GM19043 (cell line): Measurements from ENCODE around the gene RAD52.
"Not testable (repeated sequence)": the region's sequence is repeated elsewhere in the genome, so short reads cannot be mapped to it uniquely, and the experiment has no call there.

Experiments
- ATAC-seq: cut with Tn5 transposase; IDR thresholded peaks from one replicate; pipeline ENCODE4 v1.9.1; 2021; ENCODE audit warnings: low read depth; ENCODE audit not compliant: unreplicated experiment

RAD52 gene

DNA sequence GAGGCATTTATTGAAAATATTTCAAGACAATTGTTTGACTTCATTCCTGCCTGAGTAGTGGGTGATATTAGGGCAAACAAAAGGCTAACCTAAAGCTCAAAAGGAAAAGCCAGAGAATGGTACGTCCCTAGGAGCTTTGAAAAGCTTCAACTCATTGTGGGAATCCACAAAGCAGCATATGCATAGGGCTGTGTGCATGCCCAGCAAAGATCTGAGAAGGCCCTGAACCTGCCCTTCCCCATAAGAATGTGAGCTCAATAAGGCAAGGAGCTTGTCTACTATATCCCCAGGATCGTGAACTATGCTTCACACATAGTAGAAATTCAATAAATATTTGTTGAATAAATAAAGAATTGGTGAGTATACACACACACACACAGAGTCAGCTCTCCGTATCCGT, 19.1 kb upstream of the RAD52 start:
- ATAC-seq, result no peak

DNA sequence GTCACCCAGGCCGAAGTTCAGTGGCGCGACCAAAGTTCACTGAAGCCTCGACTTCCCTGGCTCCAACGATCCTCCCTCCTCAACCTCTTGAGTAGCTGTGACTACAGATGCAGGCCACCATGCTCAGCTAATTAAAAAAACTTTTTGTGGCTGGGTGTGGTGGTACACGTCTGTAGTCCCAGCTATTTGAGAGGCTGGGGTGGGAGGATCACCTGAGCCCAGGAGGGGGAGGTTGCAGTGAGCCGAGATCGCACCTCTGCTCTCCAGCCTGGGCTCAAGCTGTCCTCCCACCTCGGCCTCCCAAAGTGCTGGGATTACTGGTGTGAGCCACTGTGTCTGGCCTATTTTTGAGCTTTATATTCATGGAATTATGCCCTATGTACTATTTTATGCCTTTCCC, 18.1 kb upstream of the RAD52 start:
- ATAC-seq, result no peak

DNA sequence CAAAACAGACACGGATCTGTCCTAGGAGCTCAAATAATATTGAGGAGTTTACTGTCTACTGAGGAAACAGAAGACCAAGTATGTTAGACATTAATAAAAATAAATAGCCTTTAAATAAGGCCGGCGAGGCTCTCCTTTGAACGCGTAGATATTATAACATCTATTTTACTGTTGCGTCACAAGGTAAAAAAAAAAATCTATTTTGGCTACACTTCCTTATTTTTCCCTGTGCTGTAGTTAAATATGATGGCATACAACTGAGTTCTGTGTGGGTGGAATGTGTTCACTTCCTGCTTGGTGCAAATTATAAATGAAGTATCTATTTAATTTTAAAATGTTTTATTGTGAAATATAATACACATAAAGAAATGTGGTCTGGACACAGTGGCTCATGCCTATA, 17.2 kb upstream of the RAD52 start:
- no peak for ATAC-seq

DNA sequence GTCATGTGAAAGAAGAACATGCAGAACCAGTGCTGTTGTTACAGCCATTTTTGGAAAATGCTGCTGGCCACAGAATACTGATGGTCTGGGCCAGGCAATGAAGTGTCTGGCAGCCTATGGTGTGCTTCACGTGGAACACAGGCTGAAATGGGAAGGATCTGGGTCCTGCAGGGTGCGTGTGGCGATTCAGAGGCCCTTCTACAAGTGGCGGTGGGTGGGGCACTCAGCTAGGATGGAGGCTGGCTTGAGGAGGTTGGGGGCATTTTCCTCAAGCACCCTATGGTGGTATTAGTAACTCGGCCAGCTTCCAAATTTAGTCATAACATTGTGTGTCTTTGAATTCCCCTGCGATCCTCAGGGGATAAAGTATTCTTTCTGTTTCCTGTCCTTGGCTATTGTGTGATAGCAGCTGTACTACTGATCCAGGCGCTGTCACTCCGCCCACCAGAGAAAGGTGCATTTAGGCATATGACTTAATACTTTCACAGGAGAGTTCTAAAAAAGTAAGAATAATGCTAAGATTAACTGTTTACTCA, 9.2 kb upstream of the RAD52 start:
- ATAC-seq, result no peak

DNA sequence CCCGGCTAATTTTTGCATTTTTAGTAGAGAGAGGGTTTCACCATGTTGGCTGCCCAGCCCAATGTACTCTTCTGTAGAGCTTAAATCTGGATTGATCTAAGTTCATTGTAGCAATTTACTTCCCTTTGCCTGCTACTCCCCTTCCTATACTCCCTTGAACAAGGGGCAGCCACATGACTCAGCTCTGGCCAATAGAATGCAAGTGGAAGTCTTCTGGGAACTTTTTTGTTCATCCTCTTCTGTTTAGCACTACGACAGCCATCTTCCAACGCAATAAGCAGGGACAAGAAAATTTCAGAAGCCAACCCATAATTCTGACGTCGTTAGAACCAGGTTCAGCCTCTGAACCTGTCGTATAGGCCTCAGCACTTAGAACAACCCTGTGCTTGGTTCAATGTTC, 6.4 kb upstream of the RAD52 start:
- no peak for ATAC-seq

DNA sequence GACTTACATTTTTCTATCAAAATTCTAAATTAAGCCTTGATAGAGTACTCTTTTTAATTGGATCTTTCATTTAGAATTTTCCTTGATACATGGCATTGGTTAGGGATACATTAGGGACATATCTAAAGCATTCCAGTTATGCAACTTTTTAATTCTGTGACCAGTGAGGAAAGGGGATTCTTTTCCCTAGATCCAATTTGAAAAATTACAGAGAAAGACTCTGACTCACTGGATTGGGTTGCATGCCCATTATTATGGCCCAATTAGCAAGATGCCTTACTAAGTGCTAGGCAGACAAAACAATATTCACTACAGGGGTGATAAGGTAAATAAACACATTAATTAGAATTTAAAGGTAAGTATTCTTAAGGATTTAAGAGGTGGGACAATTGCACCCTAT, 5.2 kb upstream of the RAD52 start:
- no peak for ATAC-seq

DNA sequence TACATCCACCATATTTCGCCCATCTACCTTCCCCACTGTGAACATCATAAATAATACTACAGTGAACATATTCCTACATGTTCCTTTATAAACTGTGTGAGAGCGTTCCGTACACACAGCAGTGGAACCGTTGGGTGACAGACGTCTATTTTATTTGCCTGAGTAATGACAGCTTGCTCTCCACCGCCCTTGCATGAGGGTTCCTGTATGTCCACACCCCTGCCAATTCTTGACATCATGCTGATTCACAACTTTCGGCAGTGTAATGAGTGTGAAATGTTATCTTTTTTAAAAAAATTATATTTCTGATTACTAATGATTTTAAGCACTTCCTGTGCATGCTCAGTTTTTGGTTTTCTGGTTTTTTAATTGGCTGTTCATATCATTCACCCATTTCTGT, 4.3 kb upstream of the RAD52 start:
- no peak for ATAC-seq

DNA sequence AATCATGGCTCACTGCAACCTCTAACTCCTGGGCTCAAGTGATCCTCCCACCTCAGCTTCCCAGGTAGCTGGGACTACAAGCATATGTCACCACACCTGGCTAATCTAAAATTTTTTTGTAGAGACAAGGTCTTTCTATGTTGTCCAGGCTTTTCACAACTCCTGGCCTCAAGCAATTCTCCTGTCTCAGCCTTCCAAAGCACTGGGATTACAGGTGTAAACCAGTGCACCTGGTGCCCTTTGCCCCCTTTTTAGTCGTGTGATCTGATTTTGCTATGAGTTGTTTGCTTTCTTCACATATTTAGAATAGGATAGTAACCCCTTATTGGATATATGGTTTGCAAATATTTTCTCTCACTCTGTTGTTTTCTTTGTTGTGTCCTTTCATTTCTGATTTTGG, 1.7 kb upstream of the RAD52 start:
- no peak for ATAC-seq

DNA sequence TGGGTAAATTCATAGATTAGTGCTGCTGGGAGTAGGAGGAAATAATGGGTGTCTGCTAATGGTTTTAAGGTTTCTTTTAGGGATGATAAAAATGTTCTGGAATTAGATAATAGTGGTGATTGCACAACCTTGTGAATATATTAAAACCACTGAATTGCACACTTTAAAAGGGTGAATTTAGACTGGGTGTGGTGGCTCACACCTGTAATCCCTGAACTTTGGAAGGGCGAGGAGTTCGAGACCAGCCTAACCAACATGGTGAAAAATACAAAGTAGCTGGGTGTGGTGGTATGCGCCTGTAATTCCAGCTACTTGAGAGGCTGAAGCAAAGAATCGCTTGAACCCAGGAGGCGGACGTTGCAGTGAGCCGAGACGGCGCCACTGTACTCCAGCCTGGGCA, 1.3 kb downstream of the RAD52 start:
- ATAC-seq, result no peak

DNA sequence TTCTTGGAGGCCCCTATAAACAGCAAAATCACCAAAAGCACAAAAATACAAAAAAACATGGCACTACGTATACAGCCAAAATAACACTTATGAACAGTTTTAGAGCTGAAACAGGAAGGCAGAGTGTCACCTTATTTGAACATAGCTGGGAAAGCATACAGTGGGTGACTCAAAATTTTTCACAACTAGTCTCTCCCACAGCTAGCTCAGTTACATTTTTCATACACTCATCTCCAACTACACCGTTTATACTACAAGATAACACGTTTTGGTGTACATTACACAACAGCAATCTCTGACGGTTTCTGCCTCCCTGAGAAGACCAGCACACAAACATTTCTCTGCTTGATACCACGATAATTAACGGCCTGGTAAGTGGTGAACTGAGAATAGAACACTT, 2.9 kb downstream of the RAD52 start:
- ATAC-seq, result no peak

DNA sequence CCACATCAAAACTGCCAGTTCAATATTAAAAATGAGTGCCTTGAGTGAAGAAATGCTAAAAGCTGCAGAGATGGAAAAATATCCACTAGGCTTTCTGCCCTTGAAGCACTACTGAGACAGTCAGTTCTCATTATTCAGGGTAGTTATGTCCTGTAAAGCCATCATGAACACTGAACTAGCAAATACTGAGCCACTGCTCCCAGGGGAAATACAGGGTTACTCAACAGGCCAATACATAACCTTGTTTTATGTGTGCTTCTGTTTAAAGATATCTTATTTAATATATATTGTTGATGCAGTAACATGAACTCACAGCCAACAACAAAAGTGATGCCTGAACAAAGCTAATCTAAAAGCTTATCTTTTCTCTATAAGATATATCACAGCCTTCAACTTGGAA, 3.3 kb downstream of the RAD52 start:
- ATAC-seq, result no peak

DNA sequence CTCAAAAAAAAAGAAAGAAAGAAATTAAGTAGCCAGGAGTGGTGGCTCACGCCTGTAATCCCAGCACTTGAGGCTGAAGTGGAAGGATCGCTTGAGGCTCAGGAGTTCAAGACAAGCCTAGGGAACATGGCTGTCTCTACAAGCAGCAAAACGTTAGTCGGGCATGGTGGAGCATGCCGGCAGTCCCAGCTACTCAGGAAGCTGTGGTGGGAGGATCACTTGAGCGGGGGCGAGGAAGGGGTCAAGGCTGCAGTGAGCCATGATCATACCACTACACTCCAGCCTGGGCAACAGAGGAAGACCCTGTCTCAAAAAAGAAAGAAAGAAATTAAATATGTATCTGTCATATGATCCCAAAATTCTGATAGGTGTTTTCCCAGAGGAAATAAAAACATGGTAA, 5.3 kb downstream of the RAD52 start:
- ATAC-seq, result no peak

DNA sequence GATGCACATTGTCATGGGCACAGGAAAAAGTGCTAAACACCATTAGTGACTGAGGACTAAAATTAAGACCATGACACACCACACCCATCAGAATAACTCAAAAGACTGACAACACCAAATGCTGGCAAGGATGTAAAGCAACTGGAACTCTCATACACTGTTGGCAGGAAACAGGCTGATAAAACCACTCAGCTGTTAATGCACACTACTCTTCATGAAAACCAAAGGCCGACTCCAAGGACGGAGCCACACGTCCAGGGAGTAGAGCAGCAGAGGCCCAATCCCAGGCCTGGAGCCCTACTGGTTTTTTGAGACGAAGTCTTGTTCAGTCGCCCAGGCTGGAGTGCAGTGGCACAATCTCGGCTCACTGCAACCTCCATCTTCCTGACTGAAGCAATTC, 6.4 kb downstream of the RAD52 start:
- ATAC-seq, result no peak

DNA sequence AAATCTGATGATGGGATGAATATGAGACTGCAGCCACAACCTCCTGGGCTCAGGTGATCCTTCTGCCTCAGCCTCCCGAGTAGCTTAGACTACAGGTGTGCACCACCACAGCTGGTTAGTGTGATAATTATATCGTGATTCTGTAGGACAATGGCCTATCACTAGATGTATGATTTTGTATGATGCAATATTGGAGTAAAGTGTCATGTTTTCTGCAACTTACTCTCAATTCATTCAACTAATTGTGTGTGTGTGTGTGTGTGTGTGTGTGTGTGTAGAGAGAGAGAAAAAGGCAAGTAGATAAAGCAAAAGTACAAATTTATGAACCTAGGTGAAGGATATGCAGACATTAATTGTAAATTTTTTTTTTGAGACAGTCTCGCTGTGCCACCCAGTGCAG, 10.7 kb downstream of the RAD52 start:
- ATAC-seq, result no peak

DNA sequence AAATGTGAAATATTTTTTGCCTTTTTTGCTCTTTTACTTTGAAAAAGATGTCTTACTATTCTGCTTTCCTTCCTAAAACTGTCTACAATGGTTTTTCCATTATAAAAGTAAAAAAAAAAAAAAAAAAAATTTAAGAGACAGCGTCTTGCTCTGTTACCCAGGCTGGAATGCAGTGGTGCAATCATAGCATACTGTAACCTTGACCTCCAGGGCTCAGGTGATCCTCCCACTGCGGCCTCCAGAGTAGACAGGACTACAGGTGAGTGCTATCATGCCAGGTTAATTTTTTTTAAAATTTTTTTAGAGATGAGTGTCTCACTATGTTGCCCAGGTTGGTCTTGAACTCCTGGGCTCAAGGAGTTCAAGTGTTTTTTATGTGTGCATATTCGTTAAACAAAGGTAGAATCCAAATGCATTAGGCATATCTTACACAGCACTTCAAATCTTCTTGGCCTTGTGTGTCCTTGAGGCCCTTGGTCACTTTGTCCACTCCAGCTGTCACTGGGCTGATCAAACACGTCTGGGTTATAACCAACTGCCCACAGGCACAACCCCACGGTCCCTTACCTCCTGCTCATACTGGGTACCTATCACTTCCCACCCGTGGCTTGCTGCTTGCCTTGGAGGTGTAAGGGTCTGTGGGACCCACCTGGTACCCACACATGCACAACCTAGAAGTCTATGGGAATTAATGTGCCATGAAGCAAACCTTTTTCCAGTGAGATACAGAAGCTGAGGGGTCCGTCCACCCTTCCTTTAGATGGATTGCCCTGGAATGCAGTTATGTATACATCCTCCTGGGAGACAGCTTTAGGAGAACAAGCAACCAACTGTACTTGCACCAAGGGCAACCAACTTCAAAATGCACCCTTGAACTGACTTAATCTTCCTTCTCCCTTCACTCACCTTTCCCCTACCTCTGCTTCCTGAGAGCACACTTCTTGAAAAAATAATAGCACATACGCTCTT, 12.8 kb downstream of the RAD52 start:
- no peak for ATAC-seq

DNA sequence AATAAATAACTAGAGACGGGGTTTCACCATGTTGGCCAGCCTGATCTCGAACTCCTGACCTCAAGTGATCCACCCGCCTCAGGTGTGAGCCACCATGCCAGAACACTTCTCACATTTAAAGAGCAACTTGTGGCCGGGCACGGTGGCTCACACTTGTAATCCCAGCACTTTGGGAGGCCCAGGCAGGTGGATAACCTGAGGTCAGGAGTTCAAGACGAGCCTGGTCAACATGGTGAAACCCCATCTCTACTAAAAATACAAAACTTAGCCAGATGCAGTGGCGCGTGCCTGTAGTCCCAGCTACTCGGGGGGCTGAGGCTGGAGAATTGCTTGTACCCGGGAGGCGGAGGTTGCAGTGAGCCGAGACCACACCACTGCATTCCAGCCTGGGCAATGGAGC, 13.6 kb downstream of the RAD52 start:
- not testable (repeated sequence) for ATAC-seq

DNA sequence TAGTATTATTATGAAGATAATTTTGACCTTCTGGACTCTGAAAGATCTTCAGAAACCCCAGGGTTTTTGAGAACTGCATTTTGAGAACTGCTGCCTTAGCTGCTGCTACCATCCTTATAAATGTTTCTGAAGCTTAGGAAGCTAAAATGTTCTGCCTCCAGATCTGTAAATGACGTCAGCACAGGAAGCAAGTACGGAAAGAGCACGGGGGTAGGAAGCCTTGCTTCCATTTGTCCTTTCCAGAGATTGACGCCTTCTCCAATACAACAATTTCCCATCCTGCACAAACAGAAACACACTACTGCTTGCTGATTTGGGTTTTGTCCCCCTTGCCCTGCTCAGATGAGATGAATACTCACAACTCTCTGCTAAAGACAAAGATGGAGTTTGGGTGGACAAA, 17.9 kb downstream of the RAD52 start:
- ATAC-seq, result no peak

DNA sequence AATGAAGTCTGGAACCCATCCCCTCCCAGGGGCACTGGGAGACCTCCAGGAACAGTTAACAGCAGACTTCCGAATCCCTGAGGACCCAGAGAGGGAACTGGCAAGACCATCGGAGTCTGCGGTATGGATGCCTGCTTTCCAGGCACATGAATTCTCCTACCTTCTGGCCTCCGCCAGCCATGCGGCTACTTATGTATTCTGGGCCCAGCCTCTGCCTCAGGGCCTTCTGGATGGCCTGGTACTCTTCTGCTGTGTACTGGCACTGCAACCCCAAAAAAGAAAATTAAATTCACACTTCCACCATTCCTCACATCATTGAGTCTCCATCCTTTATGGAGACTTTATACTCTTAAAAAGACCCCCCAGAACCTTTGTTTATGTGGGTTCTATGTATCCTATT, 18.4 kb downstream of the RAD52 start:
- no peak for ATAC-seq

DNA sequence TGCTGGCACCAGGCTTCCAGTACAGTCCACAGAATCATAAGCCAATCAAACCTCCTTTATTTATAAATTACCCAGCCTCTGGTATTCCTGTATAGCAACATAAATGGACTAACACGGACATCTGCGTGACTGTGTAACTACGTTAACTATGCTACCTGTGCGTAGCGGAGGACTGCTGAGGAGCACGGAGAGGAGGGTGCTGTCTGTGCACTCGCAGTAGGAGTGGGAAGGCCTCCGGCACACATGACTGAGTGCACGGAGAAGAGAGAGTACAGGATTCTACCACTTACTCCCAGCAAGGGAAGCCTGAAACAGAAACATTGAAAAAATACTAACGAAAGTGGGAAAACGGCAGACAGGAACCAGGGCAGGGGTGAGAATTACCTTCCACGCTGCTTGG, 22.9 kb downstream of the RAD52 start:
- ATAC-seq, result no peak

DNA sequence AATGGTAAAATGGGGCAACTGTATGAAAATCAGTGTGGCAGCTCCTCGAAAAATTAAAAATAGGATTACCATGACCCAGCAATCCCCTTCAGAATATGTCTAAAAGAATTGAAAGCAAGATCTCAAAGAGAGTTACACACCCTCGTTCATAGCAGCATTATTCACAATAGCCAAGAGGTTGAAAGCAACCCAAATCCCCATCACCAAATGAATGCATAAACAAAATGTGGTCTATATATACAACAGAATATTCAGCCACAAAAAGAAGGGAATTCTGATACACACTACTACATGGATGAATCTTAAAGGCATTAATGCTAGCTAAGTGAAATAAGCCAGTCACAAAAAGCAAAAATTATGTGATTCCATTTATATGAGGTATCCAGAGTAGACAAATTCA, 27.2 kb downstream of the RAD52 start:
- ATAC-seq, result no peak

DNA sequence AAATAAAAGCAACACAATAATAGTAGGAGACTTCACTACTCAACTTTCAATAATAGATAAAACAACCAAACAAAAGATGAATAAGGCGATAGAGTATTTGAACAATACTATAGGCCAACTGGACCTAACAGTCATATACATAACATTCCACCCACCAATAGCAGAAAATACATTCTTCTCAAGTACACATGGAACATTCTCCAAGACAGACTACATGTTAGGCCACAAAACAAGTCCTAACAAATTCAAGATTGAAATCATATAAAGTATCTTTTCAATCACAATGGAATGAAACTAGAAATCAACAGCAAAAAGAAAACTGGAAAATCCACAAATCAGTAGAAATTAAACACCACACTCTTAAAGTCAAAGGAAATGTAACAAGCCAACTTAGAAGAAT, 28.8 kb downstream of the RAD52 start:
- ATAC-seq, result no peak

DNA sequence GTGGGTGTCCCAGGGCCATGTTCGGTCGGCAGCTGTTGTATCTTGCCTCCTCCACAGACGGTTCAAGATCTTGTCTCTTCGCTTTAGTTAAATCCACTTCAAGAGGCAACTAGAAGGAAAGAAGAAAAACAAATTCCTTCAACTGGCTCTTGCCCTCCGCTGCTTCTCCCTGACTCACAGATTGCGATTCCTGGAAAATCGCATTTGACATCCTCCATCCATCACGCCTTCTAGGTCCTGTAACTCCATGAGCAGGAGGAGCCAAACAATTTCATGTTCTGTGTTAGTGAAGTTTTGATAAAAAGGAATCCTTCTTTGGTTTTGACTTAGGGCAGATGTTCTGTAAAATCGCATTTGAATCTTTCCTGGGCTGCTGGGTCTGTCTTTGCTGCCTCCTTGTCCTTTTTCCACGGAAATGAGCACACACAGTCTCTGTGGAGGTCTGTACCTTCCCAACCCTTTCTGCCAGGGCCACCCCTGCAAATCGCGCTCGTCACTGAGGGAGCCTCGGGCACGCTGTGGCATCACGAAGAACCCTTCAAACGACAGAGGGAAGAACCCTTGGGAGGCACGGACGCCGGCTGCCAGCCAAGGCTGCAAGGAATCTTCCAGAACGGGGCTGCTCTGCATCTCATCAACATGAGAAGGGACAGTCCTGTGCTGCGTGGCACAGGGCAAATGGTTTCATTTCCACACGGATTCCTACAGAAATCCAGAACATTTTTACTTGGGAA, 32.6 kb downstream of the RAD52 start:
- ATAC-seq, result no peak
